Neutrophil (primary cell): Measurements from ENCODE around the gene SLIT2.

Experiments
- H3K27ac ChIP-seq: fragments of 200-600 bp; sonication (generic); 2 replicates; pipeline ENCODE4 v1.5.1; 2016; ENCODE audit warnings: mild to moderate bottlenecking, moderate library complexity
- H3K27me3 ChIP-seq: fragments of 200-600 bp; sonication (generic); 2 replicates; pipeline ENCODE4 v1.6.0; 2016; ENCODE audit warnings: mild to moderate bottlenecking
- H3K36me3 ChIP-seq: fragments of 200-600 bp; sonication (generic); 2 replicates; pipeline ENCODE4 v1.5.1; 2017
- H3K4me1 ChIP-seq, 2 experiments: fragments of 200-600 bp in 1 of 2; sonication (generic) in 1 of 2; 1 replicate in 1 of 2; 2 replicates in 1 of 2; pipeline versions ENCODE4 v1.5.1 to v1.6.1; 2013 to 2016; ENCODE audit warnings: low read depth in 1 of 2, low read length in 1 of 2, mild to moderate bottlenecking in 1 of 2, moderate library complexity in 1 of 2; ENCODE audit not compliant: control insufficient read depth in 1 of 2, insufficient read depth in 1 of 2
- H3K4me3 ChIP-seq, 2 experiments: fragments of 200-600 bp in 1 of 2; sonication (generic) in 1 of 2; 1 replicate in 1 of 2; 2 replicates in 1 of 2; pipeline ENCODE4 v1.5.1; 2013 to 2016; ENCODE audit warnings: low read depth in 1 of 2, low read length in 1 of 2, mild to moderate bottlenecking in 1 of 2, moderate library complexity in 1 of 2
- H3K9me3 ChIP-seq: fragments of 200-600 bp; sonication (generic); 2 replicates; pipeline ENCODE4 v1.5.1; 2016
- TF ChIP-seq, protein P1 (sequence below): fragments of 200-600 bp; sonication (generic); IDR thresholded peaks from 2 replicates; pipeline ENCODE4 v1.5.1; 2016; ENCODE audit warnings: antibody characterized with exemption

The SLIT2 gene

DNA sequence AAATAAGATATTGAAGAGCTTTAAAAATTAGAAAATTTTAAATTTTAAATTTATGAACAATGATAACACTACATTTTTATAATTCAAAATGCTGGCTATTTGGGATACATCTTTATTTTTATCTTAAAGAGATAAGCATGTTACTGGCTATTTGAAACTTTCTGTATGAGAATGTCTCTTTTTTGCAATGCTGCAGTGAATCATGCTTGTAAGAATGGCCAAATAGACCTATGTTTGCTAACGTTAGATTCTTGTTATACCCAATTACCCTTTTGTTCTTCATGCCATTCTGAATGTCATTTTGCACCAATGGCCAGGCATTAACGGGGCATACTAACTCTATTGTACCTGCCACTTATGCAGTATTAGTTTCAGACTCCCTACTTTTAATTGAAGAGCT is 49.5 kb downstream of the SLIT2 start:
- no peaks in the 10 kb centered on the region for H3K9me3 ChIP-seq
- no peak overlapping the region for H3K27ac ChIP-seq
- no peaks in the 10 kb centered on the region for H3K4me1 ChIP-seq
- no peak overlapping the region for H3K4me3 ChIP-seq
- H3K36me3 ChIP-seq: no peaks in the 10 kb centered on the region
- TF ChIP-seq, protein P1, sequence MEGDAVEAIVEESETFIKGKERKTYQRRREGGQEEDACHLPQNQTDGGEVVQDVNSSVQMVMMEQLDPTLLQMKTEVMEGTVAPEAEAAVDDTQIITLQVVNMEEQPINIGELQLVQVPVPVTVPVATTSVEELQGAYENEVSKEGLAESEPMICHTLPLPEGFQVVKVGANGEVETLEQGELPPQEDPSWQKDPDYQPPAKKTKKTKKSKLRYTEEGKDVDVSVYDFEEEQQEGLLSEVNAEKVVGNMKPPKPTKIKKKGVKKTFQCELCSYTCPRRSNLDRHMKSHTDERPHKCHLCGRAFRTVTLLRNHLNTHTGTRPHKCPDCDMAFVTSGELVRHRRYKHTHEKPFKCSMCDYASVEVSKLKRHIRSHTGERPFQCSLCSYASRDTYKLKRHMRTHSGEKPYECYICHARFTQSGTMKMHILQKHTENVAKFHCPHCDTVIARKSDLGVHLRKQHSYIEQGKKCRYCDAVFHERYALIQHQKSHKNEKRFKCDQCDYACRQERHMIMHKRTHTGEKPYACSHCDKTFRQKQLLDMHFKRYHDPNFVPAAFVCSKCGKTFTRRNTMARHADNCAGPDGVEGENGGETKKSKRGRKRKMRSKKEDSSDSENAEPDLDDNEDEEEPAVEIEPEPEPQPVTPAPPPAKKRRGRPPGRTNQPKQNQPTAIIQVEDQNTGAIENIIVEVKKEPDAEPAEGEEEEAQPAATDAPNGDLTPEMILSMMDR: no peak
- no peaks in the 10 kb centered on the region for H3K27me3 ChIP-seq
